GM12865 (cell line): ENCODE measurements around the gene CH25H.

ENCODE experiments used
- DNase-seq: peaks from one replicate; pipeline ENCODE4 v3.0.0; 2010; ENCODE audit warnings: low read depth
- H3K4me3 ChIP-seq: 2 replicates; pipeline ENCODE4 v1.5.1; 2011; ENCODE audit warnings: mild to moderate bottlenecking, low read depth, low read length, control low read depth
- TF ChIP-seq, protein P1 (sequence below): IDR thresholded peaks from 2 replicates; pipeline ENCODE4 v1.5.1; 2011; ENCODE audit warnings: low read length, control low read depth, low read depth, inconsistent platforms; ENCODE audit not compliant: insufficient read depth; ENCODE audit errors: missing control alignments

The CH25H gene

DNA sequence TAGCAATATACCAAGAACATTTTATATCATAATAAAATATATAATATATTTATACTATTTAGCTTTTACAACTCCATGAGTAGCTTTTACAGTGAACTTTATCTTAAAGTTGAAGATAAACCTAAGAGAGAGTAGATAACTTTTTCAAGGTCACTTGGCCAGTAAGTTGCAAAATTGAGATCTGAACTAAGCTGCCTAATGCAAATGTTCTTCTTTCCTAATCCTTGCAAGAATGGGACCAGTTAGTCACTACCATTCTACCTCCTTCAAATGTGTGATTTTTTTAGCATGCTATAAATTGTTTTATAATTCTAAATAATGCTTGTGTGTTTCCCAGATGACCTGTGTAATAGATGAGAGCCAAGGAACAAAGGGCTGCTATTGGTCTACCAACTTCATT is 47.8 kb downstream of the CH25H start:
- TF ChIP-seq, protein P1, sequence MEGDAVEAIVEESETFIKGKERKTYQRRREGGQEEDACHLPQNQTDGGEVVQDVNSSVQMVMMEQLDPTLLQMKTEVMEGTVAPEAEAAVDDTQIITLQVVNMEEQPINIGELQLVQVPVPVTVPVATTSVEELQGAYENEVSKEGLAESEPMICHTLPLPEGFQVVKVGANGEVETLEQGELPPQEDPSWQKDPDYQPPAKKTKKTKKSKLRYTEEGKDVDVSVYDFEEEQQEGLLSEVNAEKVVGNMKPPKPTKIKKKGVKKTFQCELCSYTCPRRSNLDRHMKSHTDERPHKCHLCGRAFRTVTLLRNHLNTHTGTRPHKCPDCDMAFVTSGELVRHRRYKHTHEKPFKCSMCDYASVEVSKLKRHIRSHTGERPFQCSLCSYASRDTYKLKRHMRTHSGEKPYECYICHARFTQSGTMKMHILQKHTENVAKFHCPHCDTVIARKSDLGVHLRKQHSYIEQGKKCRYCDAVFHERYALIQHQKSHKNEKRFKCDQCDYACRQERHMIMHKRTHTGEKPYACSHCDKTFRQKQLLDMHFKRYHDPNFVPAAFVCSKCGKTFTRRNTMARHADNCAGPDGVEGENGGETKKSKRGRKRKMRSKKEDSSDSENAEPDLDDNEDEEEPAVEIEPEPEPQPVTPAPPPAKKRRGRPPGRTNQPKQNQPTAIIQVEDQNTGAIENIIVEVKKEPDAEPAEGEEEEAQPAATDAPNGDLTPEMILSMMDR = no peak
- H3K4me3 ChIP-seq = no peak overlapping the region
- no peak for DNase-seq

DNA sequence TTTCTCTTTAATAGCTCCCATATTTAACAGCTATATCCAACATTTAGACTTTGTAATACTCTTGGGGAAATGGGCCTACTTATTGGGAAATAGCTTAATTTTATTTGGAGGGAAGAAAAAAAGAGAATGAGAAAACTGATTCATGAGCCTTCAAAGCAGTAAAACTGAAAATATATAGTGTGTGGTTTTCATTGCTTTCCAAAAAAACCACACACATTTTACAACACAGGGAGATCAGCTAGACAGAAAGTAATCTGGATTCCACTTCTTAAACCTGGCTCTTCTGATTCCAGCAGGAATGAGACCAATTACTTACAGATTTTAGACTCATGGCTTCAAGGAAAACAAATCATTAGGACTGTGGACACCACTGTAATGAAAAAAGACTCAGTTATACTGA is 48.7 kb downstream of the CH25H start:
- no peak for DNase-seq
- no peak overlapping the region for H3K4me3 ChIP-seq
- TF ChIP-seq, protein P1 = no peak

DNA sequence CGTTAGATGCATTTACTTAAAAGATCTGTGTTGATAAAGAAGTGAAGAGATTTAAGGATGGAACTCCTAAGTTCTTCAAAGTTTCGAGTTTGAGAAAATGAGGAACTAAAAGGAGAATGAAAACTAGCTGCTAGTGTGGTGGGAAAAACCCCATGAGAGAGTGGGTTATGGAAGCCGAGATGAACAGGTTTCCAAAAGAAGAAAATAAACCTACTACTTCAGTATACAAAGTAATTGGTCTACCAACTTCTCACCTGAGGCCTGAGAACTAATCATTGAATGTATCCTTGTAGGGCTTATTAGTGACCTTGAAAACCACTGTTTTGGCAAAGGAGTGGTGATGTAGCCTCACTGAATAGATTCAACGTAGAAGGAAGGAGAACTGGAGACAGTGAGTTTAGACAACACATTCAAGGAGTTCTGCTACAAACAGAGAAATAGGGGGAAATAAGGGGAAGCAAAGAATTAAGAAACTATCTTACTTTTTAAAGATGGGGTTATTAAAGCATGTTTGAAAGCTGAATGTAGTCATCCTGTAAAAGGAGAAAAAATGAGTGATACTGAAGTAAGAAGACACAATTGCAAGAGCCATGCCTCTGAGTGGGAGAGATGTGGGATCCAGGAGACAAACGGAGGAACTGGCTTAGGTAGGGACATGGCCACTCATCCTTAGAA is 50.8 kb downstream of the CH25H start:
- no peak for DNase-seq
- no peak overlapping the region for H3K4me3 ChIP-seq
- TF ChIP-seq, protein P1 = no peak
